PFSK-1 (cell line): ENCODE data around the gene CKAP2.

Source experiments
- FOXP2 ChIP-seq: optimal IDR thresholded peaks from 2 replicates; pipeline ENCODE3; 2011; ENCODE audit warnings: borderline replicate concordance, control low read depth, inconsistent platforms; ENCODE audit not compliant: insufficient read depth; ENCODE audit errors: extremely low read length, extremely low read depth
- POLR2AphosphoS5 ChIP-seq: IDR thresholded peaks from 2 replicates; pipeline ENCODE4 v1.6.1; 2012; ENCODE audit warnings: low read depth, mild to moderate bottlenecking, control low read depth, low read length, moderate library complexity
- SIN3A ChIP-seq: IDR thresholded peaks from 2 replicates; pipeline ENCODE4 v1.6.1; 2012; ENCODE audit warnings: mild to moderate bottlenecking, low read length, moderate library complexity, borderline replicate concordance; ENCODE audit not compliant: insufficient read depth
- TAF1 ChIP-seq: IDR thresholded peaks from 2 replicates; pipeline ENCODE4 v1.6.1; 2012; ENCODE audit warnings: low read length, control low read depth, borderline replicate concordance; ENCODE audit not compliant: insufficient read depth

- TF ChIP-seq POLR2AphosphoS5, result no peak
- no peak for TF ChIP-seq TAF1
- TF ChIP-seq FOXP2, result no peak
- no peak for TF ChIP-seq SIN3A
Measured at GRCh38 chr13:52449331-52450011, 5.8 kb upstream of the CKAP2 start.
